Naive thymus-derived CD8-positive, alpha-beta T cell (primary cell): ENCODE measurements around the gene NCCRP1. TPM values are rescaled to one million over a fixed set of nuclear protein-coding genes. Genes with fewer than 3 reads are reported as not detected.

Source experiments
- ATAC-seq, 2 donors: fragments of 150-1000 bp; cut with Tn5 transposase in 1 of 2; sonication (Bioruptor Pico), chemical (Tn5 transposase) in 1 of 2; 1 replicate in 1 of 2; 2 replicates in 1 of 2; pipeline ENCODE4 v1.10.0; 2021; ENCODE audit warnings: mild to moderate bottlenecking in 2 of 2, moderate library complexity in 2 of 2
- POLR2A ChIA-PET: fragments of 350-600 bp; sonication (Branson Sonifier 250); formaldehyde crosslinking; loops from one replicate; lab custom pipeline; 2021; ENCODE audit warnings: antibody characterized with exemption; lab: Charles Lee
- DNase-seq, 10 donors: peaks; one replicate each; pipeline versions ENCODE4 v3.0.0 to v3.0.0-alpha.2; 2020 to 2022
- H3K27ac Mint-ChIP-seq, 10 donors: one replicate each; pipeline ENCODE4 v1.8.0; 2020 to 2022; ENCODE audit warnings: mild to moderate bottlenecking in 10 of 10, mixed read lengths in 10 of 10, moderate library complexity in 4 of 10, inconsistent platforms in 1 of 10
- H3K27me3 Mint-ChIP-seq, 5 donors: one replicate each; pipeline ENCODE4 v1.8.0; 2021 to 2022; ENCODE audit warnings: mixed read lengths in 5 of 5
- H3K36me3 Mint-ChIP-seq, 3 donors: one replicate each; pipeline ENCODE4 v1.8.0; 2020 to 2022; ENCODE audit warnings: mixed read lengths in 3 of 3, mild to moderate bottlenecking in 2 of 3, inconsistent platforms in 1 of 3
- H3K4me1 Mint-ChIP-seq, 4 donors: one replicate each; pipeline ENCODE4 v1.8.0; 2021 to 2022; ENCODE audit warnings: mixed read lengths in 4 of 4
- H3K4me3 Mint-ChIP-seq, 10 donors: one replicate each; pipeline ENCODE4 v1.8.0; 2020 to 2022; ENCODE audit warnings: mild to moderate bottlenecking in 10 of 10, mixed read lengths in 10 of 10, moderate library complexity in 6 of 10, inconsistent platforms in 1 of 10
- H3K9me3 Mint-ChIP-seq, 9 donors: one replicate each; pipeline ENCODE4 v1.8.0; 2020 to 2022; ENCODE audit warnings: mixed read lengths in 9 of 9, mild to moderate bottlenecking in 3 of 9, inconsistent platforms in 1 of 9, moderate library complexity in 1 of 9
- polyA plus RNA-seq, 3 donors: library from polyadenylated mRNA; unstranded; fragments of 300-500 nt; fragmentation: Illumina TruSeq; gene quantifications; one replicate each; pipeline ENCODE4 v1.2.3, GENCODE V29; 2021
- total RNA-seq, 8 experiments: library from RNA in 2 of 8; stranded (reverse) in 2 of 8; gene quantifications; one replicate each; pipeline ENCODE4 v1.2.3 and lab custom pipeline; 2021 to 2026

NCCRP1 gene
- total and polyA plus RNA-seq, 5 experiments from 2014 or later: not detected

DNA sequence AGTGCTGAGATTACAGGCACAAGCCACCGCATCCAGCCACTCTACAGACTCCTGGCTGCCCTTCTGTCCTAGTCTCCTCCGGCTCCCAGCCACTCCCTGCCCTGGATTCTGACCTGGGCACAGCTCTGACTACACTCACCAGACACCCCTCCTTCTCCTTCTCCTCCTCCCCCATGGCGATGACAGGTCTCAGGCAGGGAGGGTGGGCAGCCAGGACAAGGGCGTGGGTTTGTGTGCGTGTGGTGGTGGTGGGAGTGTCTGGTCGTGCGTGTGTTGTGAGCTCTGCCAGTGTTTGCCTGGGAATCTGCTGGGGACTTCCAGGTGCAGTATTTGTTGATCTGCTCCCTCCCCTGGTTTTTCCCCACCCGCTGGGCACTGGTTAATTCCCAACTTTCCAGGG, 3.0 kb upstream of the NCCRP1 start:
- ATAC-seq (no peak), DNase-seq (no peak)
- H3K27me3 Mint-ChIP-seq: peaks cover 16 to 79% (median 31%) of the 10 kb centered on the region in 5 donors
- peaks cover 11 to 30% (median 22%) of the 10 kb centered on the region in 4 donors for H3K4me1 Mint-ChIP-seq
- peak overlapping the region in 1 of 10 donors; percentile 94 for H3K27ac Mint-ChIP-seq
- H3K36me3 Mint-ChIP-seq: no peaks in the 10 kb centered on the region
- no peak overlapping the region for H3K4me3 Mint-ChIP-seq
- no peaks in the 10 kb centered on the region for H3K9me3 Mint-ChIP-seq
- POLR2A ChIA-PET: no interaction called here

DNA sequence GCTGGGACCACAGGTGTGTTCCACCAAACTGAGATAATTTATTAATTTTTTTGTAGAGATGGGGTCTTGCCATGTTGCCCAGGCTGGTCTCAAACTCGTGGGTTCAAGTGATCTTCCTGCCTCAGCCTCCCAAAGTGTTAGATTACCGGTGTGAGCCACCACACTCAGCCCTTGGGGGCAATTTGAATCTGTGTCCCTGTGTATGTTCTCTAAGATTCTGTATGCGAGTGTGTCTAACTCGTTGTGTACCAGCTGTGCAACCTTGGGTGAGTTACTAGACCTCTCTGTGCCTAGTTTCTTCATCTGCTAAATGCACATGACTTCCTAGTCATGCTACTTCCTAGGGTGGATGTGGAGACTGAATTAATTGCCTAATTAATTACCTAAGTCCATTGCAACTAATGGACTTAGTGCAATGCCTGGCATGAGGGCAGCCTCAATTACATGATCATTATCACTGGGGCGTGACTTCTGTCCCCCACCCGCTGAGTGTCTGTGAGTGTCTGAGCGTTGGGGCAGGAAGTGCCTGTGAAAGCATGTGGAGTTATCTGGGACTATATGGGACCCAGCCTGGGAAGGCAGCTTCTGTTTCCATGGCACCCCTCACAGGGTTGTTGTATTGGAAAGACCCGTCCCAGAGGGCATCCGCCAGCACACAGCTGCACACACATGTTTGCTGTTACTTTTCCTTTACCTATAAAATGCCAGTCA, 1.8 kb upstream of the NCCRP1 start:
- ATAC-seq: no peak
- POLR2A ChIA-PET: no interaction called here
- H3K27me3 Mint-ChIP-seq: peaks cover 13 to 80% (median 31%) of the 10 kb centered on the region in 5 donors

DNA sequence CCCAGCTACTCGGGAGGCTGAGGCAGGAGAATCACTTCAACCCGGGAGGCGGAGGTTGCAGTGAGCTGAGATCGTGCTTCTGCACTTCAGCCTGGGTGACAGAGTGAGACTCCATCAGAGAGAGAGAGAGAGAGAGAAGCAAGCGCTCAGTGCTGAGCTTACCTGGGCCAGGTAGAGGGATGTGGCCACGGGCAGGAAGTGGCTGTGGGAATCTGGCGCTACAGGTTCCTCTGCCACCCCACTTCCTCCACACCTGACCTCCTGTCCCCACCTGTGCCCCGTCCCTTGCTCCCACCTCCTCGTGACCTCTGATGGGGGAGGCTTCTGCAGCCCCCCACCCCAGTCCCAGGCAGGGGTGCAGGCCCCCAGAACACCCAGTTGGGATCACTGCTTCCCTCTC, 1.0 kb upstream of the NCCRP1 start:
- DNase-seq (peak in 4 of 10 donors; percentile 19 to 39 (median 32)), ATAC-seq (peak; percentile 49 to 89)
- H3K4me1 Mint-ChIP-seq: peaks cover 11 to 30% (median 22%) of the 10 kb centered on the region in 4 donors
- H3K36me3 Mint-ChIP-seq: no peaks in the 10 kb centered on the region
- H3K9me3 Mint-ChIP-seq: no peaks in the 10 kb centered on the region
- peak overlapping the region in 8 of 10 donors; percentile 20 to 64 (median 56) for H3K4me3 Mint-ChIP-seq
- no peak overlapping the region for H3K27ac Mint-ChIP-seq
- H3K27me3 Mint-ChIP-seq: peaks cover 13 to 80% (median 33%) of the 10 kb centered on the region in 5 donors
- POLR2A ChIA-PET: interaction anchor here (0.6 kb wide), 1 partner anchor 114 kb away, joined by 3 read pairs; no protein-coding TSS in a partner anchor

More for the DNA sequence above, 1.8 kb upstream of the NCCRP1 start:
- Mint-ChIP-seq H3K4me3 (peak overlapping the region in 8 of 10 donors; percentile 20 to 64 (median 53)), H3K9me3 (no peaks in the 10 kb centered on the region), H3K27ac (peak overlapping the region in 1 of 10 donors; percentile 19), H3K4me1 (peaks cover 11 to 30% (median 22%) of the 10 kb centered on the region in 4 donors), H3K36me3 (no peaks in the 10 kb centered on the region)
- DNase-seq: no peak

DNA sequence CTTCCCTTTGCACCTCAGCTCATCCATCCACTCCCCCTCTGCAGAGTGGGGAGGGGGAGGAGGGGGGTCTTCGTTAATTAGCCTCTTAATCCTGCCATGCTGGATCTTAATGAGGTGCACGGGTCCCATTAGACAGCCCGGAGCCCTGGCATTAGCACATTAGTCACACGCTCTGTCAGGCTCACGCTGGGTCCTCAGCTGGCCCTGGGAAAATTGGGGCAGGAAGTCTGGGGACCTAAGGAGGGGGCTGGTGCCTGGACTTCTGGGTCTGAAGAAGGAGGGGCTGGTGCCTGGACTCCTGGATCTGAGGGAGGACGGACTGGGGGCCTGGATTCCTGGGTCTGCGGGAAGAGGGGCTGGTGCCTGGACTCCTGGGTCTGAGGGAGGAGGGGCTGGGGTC, 444 bp upstream of the NCCRP1 start:
- POLR2A ChIA-PET: interaction anchor here (0.6 kb wide), 1 partner anchor 113 kb away, joined by 3 read pairs; no protein-coding TSS in a partner anchor

DNA sequence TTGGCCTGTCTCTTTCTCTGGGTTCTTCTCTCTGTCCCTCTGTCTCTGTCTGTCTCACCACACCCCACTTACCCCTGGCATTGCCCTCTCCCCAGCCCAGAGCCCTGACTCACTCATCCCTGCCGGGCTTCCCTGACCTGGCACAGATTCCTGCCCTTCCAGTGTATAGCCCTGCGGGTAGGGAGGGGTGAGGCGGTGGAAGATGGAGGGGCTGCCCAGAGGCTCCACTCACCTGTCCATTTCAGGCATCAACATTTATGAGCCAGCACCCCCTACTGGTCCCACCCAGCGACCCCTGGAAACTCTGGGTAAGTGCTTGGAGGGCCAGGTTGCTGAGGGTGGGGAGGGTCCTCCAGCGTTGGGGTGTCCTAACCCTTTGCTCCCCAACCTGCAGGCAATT, 1.0 kb downstream of the NCCRP1 start:
- ATAC-seq: no peak

More for the DNA sequence above, 444 bp upstream of the NCCRP1 start:
- H3K4me3 Mint-ChIP-seq: peak overlapping the region in 6 of 10 donors; percentile 24 to 64 (median 52)
- H3K4me1 Mint-ChIP-seq: peaks cover 11 to 30% (median 22%) of the 10 kb centered on the region in 4 donors
- no peak for DNase-seq
- no peaks in the 10 kb centered on the region for H3K9me3 Mint-ChIP-seq
- ATAC-seq: no peak
- H3K27ac Mint-ChIP-seq: no peak overlapping the region
- H3K27me3 Mint-ChIP-seq: peaks cover 16 to 84% (median 38%) of the 10 kb centered on the region in 5 donors
- H3K36me3 Mint-ChIP-seq: no peaks in the 10 kb centered on the region

DNA sequence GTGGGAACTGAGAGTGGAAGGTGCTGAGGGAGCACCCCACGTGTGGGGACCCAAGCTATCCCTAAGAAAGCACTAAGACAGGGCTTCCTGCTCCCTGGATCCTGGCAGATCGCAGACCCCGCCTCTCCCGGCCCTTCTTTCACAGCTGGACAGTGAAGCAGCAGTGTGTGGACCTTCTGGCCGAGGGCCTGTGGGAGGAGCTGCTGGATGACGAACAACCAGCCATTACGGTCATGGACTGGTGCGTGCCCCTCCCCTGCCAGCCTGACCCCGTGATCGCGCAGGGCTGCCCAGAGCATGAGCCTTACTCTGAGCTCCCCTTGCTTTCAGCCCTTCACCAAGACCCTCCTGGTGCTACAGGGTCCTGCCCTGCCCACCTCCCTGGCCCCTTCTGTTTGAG, 2.3 kb downstream of the NCCRP1 start:
- POLR2A ChIA-PET: no interaction called here
- ATAC-seq: no peak
- Mint-ChIP-seq H3K36me3 (no peaks in the 10 kb centered on the region), H3K9me3 (no peaks in the 10 kb centered on the region), H3K27ac (no peak overlapping the region), H3K27me3 (peaks cover 27 to 94% (median 50%) of the 10 kb centered on the region in 5 donors), H3K4me1 (peaks cover 11 to 30% (median 22%) of the 10 kb centered on the region in 4 donors), H3K4me3 (peak overlapping the region in 1 of 10 donors; percentile 30)
- no peak for DNase-seq

More for the DNA sequence above, 1.0 kb downstream of the NCCRP1 start:
- H3K4me1 Mint-ChIP-seq: peaks cover 11 to 30% (median 22%) of the 10 kb centered on the region in 4 donors
- no peaks in the 10 kb centered on the region for H3K9me3 Mint-ChIP-seq
- POLR2A ChIA-PET: no interaction called here
- no peak overlapping the region for H3K27ac Mint-ChIP-seq
- no peaks in the 10 kb centered on the region for H3K36me3 Mint-ChIP-seq
- peaks cover 28 to 92% (median 48%) of the 10 kb centered on the region in 5 donors for H3K27me3 Mint-ChIP-seq
- peak overlapping the region in 8 of 10 donors; percentile 29 to 85 (median 62) for H3K4me3 Mint-ChIP-seq
- no peak for DNase-seq

DNA sequence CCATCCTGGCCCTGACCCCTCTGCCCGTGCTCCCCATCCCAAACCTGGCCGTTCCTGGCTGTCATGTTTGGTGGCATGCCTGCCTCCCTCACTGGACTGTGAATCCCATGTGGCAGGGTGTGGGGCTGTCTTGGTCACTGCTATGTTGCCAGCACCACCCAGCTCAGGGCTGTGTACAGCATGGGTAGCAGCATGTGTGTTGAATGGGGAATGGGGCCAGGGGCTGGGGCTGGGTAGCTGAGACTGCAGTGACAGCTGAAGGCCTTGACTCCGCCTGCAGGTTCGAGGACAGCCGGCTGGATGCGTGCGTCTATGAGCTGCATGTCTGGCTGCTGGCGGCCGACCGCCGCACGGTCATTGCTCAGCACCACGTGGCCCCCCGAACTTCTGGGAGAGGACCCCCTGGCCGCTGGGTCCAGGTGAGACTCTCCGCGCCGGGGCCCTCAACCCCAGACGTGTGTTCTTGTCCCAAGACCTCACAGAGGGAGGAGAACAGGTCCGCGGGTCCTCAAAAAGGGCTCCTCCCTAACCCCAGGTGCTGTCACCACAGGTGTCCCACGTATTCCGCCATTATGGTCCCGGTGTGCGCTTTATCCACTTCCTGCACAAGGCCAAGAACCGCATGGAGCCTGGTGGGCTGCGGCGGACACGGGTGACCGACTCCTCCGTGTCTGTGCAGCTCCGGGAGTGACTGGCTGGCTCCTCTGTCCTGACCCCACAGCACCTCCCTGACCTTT, 3.5 kb downstream of the NCCRP1 start:
- Mint-ChIP-seq H3K36me3 (no peaks in the 10 kb centered on the region), H3K4me3 (no peak overlapping the region), H3K9me3 (no peaks in the 10 kb centered on the region), H3K27me3 (peaks cover 26 to 91% (median 56%) of the 10 kb centered on the region in 5 donors), H3K27ac (no peak overlapping the region), H3K4me1 (peaks cover 11 to 26% (median 18%) of the 10 kb centered on the region in 4 donors)
- ATAC-seq (no peak), DNase-seq (no peak)
- POLR2A ChIA-PET: no interaction called here

DNA sequence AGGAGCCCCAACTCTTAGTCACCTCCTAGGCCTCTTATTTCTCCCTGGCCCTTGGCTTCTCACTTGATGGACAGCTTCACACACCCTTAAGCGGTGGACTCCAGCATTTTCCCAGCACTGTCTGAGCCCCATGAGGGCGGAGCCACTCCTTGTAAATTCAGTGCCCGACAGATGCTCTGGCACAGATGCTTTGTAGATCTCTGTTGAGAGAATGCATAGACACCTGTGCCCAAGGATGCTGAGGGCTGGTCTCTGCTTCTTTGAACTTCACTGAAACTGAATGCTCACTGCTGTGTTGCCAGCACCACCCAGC, 4.0 kb downstream of the NCCRP1 start:
- H3K4me3 Mint-ChIP-seq: no peak overlapping the region
- no peaks in the 10 kb centered on the region for H3K36me3 Mint-ChIP-seq
- DNase-seq: no peak
- H3K27me3 Mint-ChIP-seq: peaks cover 26 to 89% (median 58%) of the 10 kb centered on the region in 5 donors
- no peak for ATAC-seq
- peaks cover 6 to 21% (median 13%) of the 10 kb centered on the region in 4 donors for H3K4me1 Mint-ChIP-seq
- POLR2A ChIA-PET: no interaction called here
- H3K27ac Mint-ChIP-seq: no peak overlapping the region
- H3K9me3 Mint-ChIP-seq: no peaks in the 10 kb centered on the region

DNA sequence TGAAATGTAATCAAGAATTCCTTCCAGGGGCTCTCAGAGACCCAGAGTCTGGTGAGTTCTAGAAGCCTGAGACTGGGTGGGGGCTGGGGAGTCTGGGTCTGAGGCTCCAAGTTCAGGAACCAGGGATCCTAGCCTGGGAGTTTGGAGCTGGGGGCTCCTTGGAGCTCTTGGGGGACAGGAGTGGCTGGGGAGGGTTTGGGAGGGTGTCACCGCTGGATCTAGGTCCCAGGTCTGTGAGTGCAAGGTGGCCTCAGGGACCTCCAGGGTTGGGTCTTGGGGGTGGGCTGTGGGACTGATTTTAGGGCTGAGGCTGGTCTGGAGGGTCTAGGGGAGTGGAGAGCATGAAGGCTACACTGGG, 6.2 kb downstream of the NCCRP1 start:
- POLR2A ChIA-PET: no interaction called here
- Mint-ChIP-seq H3K27ac (peak overlapping the region in 1 of 10 donors; percentile 18), H3K9me3 (no peaks in the 10 kb centered on the region), H3K27me3 (peaks cover 22 to 75% (median 53%) of the 10 kb centered on the region in 5 donors), H3K36me3 (no peaks in the 10 kb centered on the region), H3K4me3 (no peak overlapping the region), H3K4me1 (peaks cover 0 to under 1% (median 0%) of the 10 kb centered on the region in 4 donors)
- DNase-seq (no peak), ATAC-seq (no peak)

DNA sequence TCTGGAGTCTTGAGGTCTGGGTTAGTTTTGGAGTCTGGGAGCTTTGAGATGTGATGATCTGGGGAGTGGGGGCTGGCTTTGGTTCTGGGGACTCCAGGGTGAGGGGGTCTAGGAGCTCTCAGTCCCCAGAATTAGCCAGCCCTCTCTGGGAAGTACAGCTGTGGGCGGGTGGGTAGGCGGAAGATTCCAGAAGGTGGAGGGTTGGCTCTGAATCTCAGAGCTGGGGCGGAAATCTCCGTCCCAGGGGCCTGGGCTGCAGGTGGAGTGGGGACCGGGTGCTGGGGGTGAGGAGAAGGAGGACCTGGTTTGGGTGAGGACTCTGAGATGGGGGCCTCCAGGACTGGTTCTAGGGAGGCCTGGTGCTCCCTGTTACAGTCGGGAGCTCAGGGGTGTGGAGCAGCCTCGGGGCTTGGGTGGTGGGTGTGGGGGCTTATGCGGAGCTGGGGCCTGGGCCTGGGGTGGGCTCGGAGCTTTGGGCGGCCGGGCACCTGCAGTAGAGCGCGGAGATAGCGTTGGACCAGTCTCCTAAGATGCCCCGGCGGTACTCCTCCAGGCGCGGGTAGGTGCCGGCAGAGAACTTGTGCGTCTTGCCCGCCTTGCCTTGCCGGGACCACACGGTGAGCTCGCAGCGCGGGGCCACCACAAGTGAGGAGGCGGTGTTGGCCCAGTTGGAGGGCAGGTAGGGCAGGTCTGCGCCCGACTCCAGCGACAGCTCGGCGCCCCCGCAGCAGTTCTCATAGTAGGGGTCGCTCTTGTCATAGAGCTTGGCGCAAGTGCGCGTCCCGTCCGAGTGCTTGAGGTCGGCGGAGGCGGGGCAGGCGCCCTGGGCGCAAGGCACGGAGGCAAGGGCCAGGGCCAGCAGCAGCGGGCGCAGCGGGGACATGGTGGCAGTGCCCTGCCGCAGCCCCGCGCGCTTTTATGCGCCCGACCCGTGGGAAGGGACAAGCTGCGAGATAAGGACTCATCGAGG, 6.9 kb downstream of the NCCRP1 start, which contains the start of gene SYCN:
SYCN (minus strand) TSS at position 892 of the 970 bp plus-strand sequence; CDS start at position 883, 9 bp downstream.
- Mint-ChIP-seq H3K27ac (no peak within 1 kb of the TSS), H3K9me3 (no peaks in the 10 kb centered on the region), H3K36me3 (no peaks in the 10 kb centered on the region), H3K4me1 (no peaks in the 10 kb centered on the region), H3K4me3 (no peak within 1 kb of the TSS), H3K27me3 (peaks cover 22 to 68% (median 49%) of the 10 kb centered on the region in 5 donors)
- no peak for ATAC-seq
- no peak for DNase-seq
- POLR2A ChIA-PET: no interaction called here

DNA sequence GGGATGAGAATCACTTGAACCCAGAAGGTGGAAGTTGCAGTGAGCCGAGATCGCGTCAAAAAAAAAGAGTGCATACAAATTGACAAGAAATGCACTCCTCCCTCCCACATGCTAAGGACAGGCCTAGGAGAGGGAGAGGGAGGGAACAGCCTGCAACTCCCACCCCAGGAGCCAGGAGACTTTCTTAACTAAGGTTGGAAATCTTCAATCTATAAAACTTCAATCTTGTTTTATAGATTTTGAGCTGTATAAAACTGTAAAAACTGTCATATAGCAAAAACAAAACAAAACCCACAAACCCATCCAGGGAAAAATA, 8.6 kb downstream of the NCCRP1 start:
- DNase-seq: no peak
- POLR2A ChIA-PET: no interaction called here
- Mint-ChIP-seq H3K9me3 (no peaks in the 10 kb centered on the region), H3K27me3 (peaks cover 22 to 56% (median 42%) of the 10 kb centered on the region in 5 donors), H3K4me3 (no peak overlapping the region), H3K27ac (no peak overlapping the region), H3K36me3 (no peaks in the 10 kb centered on the region), H3K4me1 (no peaks in the 10 kb centered on the region)
- ATAC-seq: no peak

DNA sequence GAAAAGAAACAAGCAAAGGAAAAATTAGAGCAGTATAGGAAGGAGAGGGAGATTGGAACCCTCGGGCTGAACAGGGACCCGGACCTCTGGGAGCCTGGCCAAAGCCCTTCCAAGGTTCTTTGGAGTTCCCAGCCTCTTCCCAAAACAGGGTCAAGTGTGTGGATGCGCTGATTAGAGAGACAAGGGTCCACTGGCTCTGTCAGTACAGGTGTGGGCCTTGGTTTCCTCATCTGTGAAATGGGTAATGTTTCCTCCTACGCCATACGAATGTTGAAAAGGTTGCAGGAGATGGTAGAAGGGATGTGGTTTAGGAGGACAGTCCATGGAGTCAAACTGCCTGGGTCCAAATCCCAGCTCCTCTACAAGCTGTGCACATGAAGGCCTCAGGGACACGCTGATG, 9.4 kb downstream of the NCCRP1 start:
- DNase-seq (no peak), ATAC-seq (no peak)
- Mint-ChIP-seq H3K36me3 (no peaks in the 10 kb centered on the region), H3K27me3 (peaks cover 17 to 49% (median 35%) of the 10 kb centered on the region in 5 donors), H3K4me3 (no peak overlapping the region), H3K27ac (no peak overlapping the region), H3K9me3 (no peaks in the 10 kb centered on the region), H3K4me1 (no peaks in the 10 kb centered on the region)
- POLR2A ChIA-PET: no interaction called here
